Measurements from ENCODE around the gene MICALL2.

Gene MICALL2

DNA sequence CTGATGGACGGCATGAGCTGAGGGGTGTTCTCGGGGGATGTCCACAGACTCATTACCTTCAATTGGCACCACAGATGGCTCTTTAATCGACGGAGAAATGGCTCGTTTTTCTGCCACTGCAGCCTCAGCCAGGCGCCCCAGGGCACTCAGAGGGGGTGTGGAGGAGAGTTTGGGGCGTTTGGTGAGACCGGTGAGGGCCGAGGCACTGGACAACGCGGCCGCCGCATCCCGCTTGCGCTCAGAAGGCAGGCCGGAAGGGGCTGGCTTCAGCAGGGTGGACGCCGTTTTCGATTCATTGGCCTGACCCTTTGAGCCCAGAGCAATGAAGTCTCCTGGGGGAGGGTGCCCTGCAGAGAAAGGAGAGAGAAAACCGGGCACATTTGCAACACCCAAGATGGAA lies 43.6 kb upstream of the MICALL2 start:
- TF ChIP-seq, protein P1, sequence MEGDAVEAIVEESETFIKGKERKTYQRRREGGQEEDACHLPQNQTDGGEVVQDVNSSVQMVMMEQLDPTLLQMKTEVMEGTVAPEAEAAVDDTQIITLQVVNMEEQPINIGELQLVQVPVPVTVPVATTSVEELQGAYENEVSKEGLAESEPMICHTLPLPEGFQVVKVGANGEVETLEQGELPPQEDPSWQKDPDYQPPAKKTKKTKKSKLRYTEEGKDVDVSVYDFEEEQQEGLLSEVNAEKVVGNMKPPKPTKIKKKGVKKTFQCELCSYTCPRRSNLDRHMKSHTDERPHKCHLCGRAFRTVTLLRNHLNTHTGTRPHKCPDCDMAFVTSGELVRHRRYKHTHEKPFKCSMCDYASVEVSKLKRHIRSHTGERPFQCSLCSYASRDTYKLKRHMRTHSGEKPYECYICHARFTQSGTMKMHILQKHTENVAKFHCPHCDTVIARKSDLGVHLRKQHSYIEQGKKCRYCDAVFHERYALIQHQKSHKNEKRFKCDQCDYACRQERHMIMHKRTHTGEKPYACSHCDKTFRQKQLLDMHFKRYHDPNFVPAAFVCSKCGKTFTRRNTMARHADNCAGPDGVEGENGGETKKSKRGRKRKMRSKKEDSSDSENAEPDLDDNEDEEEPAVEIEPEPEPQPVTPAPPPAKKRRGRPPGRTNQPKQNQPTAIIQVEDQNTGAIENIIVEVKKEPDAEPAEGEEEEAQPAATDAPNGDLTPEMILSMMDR (IDR thresholded peaks at IDR 0.05; ENCODE audit: low read depth, low read length, missing control alignments): no peak
- in situ Hi-C loops (cut with HindIII; ENCODE audit: low sequenced_read_pairs): no loop called here
- no peak for DNase-seq (ENCODE audit: low read depth)
- H3K4me3 ChIP-seq (ENCODE audit: low read depth, low read length): peak overlapping the region; percentile 74

DNA sequence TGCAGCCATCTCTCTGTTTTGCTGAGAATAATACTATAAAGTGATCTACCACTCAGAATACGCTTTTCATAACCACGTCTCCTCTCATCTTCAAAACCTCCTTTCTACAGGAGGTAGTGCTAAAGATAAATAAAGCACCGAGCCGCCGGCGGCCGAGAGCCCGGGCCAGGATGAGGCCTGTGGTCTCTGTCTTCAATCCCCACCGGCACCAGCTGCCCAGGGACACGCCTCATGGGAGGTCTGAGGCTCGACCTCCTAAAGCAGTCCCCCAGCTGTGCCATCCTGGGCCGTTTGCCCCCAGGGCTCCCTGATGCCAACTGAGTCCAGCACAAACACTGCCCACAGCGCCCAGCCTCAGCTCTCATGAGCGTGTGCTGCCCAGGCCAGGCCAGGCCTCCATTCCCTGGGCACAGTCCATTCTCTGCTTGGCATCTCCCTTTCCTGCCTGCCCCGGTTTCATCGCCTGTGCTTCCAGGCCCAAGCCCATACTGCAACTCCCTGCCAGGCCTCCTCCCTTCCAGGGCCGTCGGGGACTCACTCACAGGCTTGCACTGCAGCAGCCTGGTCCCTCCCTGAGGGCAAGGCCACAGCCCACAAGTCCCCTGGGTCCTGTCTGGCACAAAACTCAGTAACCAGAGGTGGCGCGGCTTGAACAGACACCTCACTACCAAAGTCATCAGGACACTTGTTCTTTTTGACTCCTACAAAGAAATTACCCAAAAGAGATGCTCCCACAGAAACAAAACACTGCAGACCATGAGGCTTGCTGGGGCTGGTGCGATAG lies 42.4 kb upstream of the MICALL2 start:
- H3K4me3 ChIP-seq (ENCODE audit: low read depth, low read length): no peak overlapping the region
- TF ChIP-seq, protein P1 (IDR thresholded peaks at IDR 0.05; ENCODE audit: low read depth, low read length, missing control alignments): no peak
- in situ Hi-C loops (cut with HindIII; ENCODE audit: low sequenced_read_pairs): no loop called here
- no peak for DNase-seq (ENCODE audit: low read depth)

DNA sequence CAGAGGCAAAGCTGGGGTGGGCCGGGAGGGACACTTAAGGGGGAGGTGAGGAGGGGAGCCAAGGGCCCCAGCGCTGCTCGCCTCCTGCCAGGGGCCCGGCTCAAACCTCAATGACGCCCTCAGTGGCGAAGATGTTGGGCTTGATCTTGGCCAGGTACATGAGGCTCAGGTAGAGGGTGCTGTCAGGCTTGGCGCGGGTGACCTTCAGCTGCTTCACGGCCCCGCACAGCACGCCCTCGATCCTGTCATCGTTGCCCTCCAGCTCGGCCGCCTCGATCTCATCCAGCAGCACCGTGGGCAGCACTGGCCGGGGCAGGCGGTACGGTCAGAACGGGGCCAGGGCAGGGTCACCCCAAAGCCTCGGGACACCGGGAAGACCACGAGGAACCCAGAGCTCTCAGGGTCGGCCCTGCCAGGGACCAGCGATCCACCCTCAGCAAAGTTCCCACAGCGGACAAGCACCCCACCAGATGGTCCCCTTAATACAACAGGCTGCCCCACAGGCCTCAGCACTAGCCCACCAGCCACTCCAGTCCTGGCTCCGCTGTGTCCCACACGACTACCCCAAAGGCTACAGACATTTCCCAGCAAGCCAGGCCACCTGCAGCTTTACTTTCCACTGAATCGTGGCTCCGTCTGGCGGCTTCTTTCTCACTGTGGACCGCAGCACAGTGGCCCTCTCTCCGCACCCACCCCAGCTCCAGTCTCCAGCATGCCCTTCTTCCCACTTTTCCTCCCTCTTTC lies 41.0 kb upstream of the MICALL2 start:
- no peak overlapping the region for H3K4me3 ChIP-seq (ENCODE audit: low read depth, low read length)
- TF ChIP-seq, protein P1 (IDR thresholded peaks at IDR 0.05; ENCODE audit: low read depth, low read length, missing control alignments): no peak
- in situ Hi-C loops (cut with HindIII; ENCODE audit: low sequenced_read_pairs): no loop called here
- DNase-seq (ENCODE audit: low read depth): no peak

DNA sequence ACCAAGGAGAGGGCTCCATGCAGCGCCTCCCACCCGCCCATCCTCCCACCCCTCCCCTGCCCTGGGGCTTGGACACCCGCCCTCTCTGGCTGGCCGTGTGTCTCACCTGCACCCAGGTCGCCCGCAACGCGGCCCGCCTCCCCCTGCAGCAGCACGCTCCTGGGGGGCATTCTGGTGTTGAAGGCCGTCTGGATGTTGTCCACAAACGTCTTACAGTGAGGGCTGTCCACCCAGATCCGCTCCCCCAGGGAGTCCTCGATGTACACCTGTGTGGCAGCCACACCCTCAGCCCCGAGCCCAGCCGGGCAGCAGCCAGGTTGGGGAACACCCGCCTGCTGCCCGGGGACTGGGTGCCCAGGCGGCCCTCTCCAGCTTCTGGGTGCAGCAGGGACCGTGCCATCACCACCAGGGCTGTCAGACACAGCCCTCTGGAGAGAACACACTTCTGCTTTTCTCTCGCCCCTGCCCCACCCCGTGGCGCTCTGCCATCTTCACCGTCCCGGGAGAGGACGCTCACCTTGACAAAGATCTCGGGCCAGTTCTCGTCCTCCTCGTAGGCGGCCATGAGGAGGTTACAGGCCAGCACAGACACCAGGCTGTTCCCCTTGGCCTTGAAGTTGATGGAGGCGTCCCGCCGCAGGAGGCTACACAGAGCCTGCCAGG lies 40.2 kb upstream of the MICALL2 start:
- TF ChIP-seq, protein P1 (IDR thresholded peaks at IDR 0.05; ENCODE audit: low read depth, low read length, missing control alignments): no peak
- DNase-seq (ENCODE audit: low read depth): no peak
- in situ Hi-C loops (cut with HindIII; ENCODE audit: low sequenced_read_pairs): no loop called here
- H3K4me3 ChIP-seq (ENCODE audit: low read depth, low read length): no peak overlapping the region

DNA sequence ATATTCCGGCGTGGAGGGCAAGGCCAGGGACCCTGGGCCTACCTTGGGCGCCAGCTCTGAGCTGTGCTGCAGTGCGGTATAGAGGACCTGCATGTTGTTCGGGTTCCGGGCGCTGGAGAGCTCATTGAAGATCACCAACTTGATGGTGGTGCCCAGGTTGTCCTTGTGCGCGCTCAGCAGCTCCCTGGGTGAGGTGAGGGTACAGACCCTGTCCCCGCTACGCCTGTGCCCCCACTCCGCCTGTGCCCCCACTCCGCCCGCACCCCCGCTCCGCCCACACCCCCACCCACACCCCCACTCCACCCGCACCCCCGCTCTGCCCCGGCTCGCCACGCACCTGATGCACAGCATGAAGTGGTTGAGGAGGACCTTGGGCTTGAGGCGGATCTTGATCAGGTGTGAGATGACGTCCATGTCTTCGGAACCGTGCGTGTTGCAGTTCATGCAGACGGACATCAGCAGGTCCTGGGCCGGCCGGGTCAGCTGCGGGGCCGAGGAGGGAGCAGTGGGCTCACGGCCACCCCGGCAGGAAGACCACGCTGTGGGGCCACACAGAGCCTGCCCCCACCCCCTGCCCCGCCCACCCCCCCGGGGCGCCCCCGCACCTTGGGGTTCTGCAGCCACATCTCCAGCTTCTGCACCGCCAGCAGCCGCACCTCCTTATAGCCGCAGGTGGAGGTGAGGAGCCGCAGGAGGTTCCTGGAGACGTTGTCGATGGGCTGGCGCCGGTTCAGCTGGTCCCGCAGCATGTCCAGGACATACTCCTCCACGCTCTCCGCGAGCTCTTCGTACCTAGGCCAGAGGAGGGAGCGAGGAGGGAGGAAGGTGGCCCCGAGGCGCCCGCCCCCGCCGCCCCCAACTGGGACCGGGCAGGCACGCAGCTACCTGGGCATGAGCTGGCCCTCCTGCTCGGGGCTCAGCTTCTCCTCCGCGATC lies 39.4 kb upstream of the MICALL2 start:
- H3K4me3 ChIP-seq (ENCODE audit: low read depth, low read length): no peak overlapping the region
- DNase-seq (ENCODE audit: low read depth): no peak
- in situ Hi-C loops (cut with HindIII; ENCODE audit: low sequenced_read_pairs): no loop called here
- TF ChIP-seq, protein P1 (IDR thresholded peaks at IDR 0.05; ENCODE audit: low read depth, low read length, missing control alignments): no peak

Measured in astrocyte of the cerebellum (primary cell).